ENCODE results near the gene RELN.

- no peak for TF ChIP-seq EZH2 (IDR thresholded peaks at IDR 0.05; ENCODE audit: borderline replicate concordance, insufficient read depth, low read depth, low read length, poor library complexity, severe bottlenecking)
- no peak for TF ChIP-seq CTCF (IDR thresholded peaks at IDR 0.05)
These were observed 439.7 kb downstream of the RELN start for GRCh38 chr7:103549786-103550185.

Data from B cell (primary cell).